AG04450 (cell line): ENCODE results near the gene ISLR2. TPM values are rescaled to one million over a fixed set of nuclear protein-coding genes. Genes with fewer than 3 reads are reported as not detected.

Experiments
- CTCF ChIA-PET: fragments of 300-600, 350-600 bp; formaldehyde crosslinking; extraction: SDS; loops from one replicate; lab custom pipeline; 2022; ENCODE audit warnings: antibody characterized with exemption, inconsistent platforms; lab: Charles Lee
- POLR2A ChIA-PET: fragments of 350-600 bp; formaldehyde crosslinking; extraction: SDS; loops from one replicate; lab custom pipeline; 2021; ENCODE audit warnings: antibody characterized with exemption, inconsistent platforms; lab: Yijun Ruan, JAX
- DNase-seq: peaks from one replicate; pipeline ENCODE4 v3.0.0-alpha.2; 2011; ENCODE audit warnings: low read depth, low spot score
- H3K27ac ChIP-seq: one replicate; pipeline ENCODE4 v1.5.1; 2012; ENCODE audit warnings: low read depth, low read length, control low read depth
- H3K27me3 ChIP-seq: one replicate; pipeline ENCODE4 v1.6.0; 2012; ENCODE audit warnings: low read length; ENCODE audit not compliant: control insufficient read depth, insufficient read depth
- H3K4me3 ChIP-seq: 2 replicates; pipeline ENCODE4 v1.5.1; 2011; ENCODE audit warnings: mild to moderate bottlenecking, low read depth, low read length, control low read depth
- H3K9me3 ChIP-seq: 2 replicates; pipeline ENCODE4 v1.5.1; 2012; ENCODE audit warnings: low read length; ENCODE audit not compliant: control insufficient read depth, insufficient read depth
- polyA plus RNA-seq: library from polyadenylated mRNA; depleted of rRNA; stranded (reverse); fragments of >200 nt; gene quantifications from 2 replicates; pipeline ENCODE4 v1.2.3, GENCODE V29; 2011
- TF ChIP-seq, protein P1 (sequence below): IDR thresholded peaks from 2 replicates; pipeline ENCODE4 v1.5.1; 2011; ENCODE audit warnings: low read depth, low read length, control low read depth, inconsistent platforms

ISLR2 gene
- polyA plus RNA-seq, 1 experiment = not detected

DNA sequence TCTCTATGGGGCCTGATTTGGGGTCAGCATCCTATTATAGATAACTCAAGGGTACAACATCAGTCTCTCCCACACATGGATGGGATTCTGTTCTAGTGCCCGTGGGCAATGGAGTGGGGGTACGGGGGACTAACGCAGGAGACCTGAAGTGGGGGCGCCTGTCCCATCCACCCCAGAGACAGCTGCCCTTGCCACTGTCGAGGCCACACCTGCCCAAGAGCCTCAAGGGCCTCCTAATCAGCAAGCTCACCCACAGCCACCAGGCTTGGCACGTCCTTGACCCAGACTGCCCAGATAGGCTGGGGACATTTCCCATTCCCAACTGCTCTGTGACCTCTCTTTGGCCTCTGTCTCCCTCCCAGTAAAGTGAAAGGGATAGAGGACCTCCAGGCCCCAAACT, 8.5 kb upstream of the ISLR2 start:
- TF ChIP-seq, protein P1, sequence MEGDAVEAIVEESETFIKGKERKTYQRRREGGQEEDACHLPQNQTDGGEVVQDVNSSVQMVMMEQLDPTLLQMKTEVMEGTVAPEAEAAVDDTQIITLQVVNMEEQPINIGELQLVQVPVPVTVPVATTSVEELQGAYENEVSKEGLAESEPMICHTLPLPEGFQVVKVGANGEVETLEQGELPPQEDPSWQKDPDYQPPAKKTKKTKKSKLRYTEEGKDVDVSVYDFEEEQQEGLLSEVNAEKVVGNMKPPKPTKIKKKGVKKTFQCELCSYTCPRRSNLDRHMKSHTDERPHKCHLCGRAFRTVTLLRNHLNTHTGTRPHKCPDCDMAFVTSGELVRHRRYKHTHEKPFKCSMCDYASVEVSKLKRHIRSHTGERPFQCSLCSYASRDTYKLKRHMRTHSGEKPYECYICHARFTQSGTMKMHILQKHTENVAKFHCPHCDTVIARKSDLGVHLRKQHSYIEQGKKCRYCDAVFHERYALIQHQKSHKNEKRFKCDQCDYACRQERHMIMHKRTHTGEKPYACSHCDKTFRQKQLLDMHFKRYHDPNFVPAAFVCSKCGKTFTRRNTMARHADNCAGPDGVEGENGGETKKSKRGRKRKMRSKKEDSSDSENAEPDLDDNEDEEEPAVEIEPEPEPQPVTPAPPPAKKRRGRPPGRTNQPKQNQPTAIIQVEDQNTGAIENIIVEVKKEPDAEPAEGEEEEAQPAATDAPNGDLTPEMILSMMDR = no peak
- peaks cover 51% of the 10 kb centered on the region for H3K27me3 ChIP-seq
- no peak overlapping the region for H3K4me3 ChIP-seq
- ChIA-PET CTCF (interaction anchor here (1.2 kb wide), 1 partner anchor 187 kb away, joined by 4 read pairs; no protein-coding TSS in a partner anchor), POLR2A (no interaction called here)
- no peaks in the 10 kb centered on the region for H3K9me3 ChIP-seq
- no peak for DNase-seq
- H3K27ac ChIP-seq = no peak overlapping the region

DNA sequence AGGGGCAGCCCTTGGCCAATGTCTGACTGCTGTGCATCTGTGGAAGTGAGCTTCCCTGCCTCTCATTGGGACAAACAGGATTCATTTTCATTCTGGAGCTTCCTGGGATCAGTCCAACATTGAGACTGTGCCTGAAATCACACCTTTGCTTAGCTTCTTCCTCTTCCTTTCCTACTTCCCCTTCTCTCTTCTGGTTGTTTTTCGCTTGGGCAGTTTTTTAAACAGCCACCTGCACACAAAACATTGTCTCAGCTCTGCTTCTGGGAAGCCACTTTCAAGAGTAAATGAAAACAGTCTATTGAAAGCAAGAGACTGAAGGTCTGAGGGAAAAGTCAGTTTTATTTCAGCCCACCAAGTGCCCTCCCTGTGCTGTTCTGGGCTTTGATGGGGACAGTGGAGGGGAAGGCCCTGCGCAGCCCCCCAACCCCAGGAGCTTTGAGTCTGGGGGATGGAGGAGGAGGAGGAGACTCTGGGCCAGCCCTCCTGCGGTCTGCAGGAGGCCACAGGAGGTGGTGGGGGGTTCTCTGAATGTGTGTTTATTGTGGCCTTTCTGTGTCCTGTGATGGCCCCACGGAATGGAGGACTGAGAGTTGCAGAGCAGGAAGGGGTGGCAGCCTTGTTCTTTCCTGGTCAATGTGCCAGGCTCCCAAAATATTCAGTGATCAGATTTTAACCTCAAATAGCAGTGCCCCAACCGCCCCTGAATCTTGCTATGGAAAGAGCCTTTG, 7.8 kb upstream of the ISLR2 start:
- CTCF ChIA-PET = interaction anchor here (0.9 to 2.0 kb wide), 4 partner anchors 185 to 200 kb away, joined by 3 to 7 read pairs (median 5); no protein-coding TSS in a partner anchor
- TF ChIP-seq, protein P1 = no peak
- Histone ChIP-seq H3K27ac (no peak overlapping the region), H3K27me3 (peaks cover 57% of the 10 kb centered on the region), H3K4me3 (no peak overlapping the region), H3K9me3 (no peaks in the 10 kb centered on the region; the same call in 1 of the 2 replicates)
- no peak for DNase-seq
- POLR2A ChIA-PET = no interaction called here

DNA sequence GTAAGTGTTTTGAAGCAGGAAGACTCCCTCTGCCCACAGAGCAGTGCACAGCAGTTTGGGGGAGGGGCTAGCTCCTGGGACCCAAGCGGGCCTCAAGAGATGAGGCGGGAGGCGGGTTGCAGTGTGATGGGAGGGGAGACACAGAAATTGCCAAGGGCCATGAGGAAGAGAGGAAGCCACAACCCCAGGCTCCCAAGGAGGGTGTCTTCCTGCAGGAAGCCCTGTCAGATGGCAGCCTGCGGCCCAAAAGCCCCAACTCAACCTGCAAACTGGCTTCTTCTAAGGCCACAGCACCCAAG, 7.3 kb upstream of the ISLR2 start:
- no peaks in the 10 kb centered on the region; the same call in 1 of the 2 replicates for H3K9me3 ChIP-seq
- DNase-seq = no peak
- H3K27me3 ChIP-seq = peaks cover 61% of the 10 kb centered on the region
- TF ChIP-seq, protein P1 = 0 out of 2 replicates have a peak, but pooled peaks have one; percentile 3
- no peak overlapping the region for H3K27ac ChIP-seq
- ChIA-PET CTCF (interaction anchor here (0.9 to 2.0 kb wide), 3 partner anchors 185 to 200 kb away, joined by 3 to 7 read pairs (median 6); no protein-coding TSS in a partner anchor), POLR2A (no interaction called here)
- no peak overlapping the region for H3K4me3 ChIP-seq

DNA sequence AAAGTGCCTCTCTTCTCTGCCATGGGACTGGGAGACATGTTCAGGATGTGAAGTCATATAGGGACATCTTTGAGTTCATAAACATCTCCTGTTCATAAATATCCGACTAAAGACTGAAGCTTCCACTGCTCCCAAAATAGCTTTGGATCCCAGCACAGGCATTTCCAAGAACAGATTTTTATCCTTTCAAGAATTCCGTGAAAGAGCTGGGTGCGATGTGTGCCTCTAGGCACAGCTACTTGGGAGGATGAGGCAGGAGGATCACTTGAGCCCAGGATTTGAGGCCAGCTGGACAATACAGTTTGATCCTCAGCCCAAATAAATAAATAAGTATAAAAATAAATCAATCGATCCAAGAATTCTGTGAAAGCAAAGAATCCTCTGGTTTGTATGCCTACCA, 6.7 kb upstream of the ISLR2 start:
- POLR2A ChIA-PET = no interaction called here
- no peaks in the 10 kb centered on the region; the same call in 1 of the 2 replicates for H3K9me3 ChIP-seq
- no peak for DNase-seq
- CTCF ChIA-PET = interaction anchor here (0.8 to 2.0 kb wide), 4 partner anchors 70 to 199 kb away, joined by 3 to 7 read pairs (median 4); no protein-coding TSS in a partner anchor
- H3K27ac ChIP-seq = no peak overlapping the region
- H3K4me3 ChIP-seq = no peak overlapping the region
- H3K27me3 ChIP-seq = peaks cover 67% of the 10 kb centered on the region
- TF ChIP-seq, protein P1 = no peak

DNA sequence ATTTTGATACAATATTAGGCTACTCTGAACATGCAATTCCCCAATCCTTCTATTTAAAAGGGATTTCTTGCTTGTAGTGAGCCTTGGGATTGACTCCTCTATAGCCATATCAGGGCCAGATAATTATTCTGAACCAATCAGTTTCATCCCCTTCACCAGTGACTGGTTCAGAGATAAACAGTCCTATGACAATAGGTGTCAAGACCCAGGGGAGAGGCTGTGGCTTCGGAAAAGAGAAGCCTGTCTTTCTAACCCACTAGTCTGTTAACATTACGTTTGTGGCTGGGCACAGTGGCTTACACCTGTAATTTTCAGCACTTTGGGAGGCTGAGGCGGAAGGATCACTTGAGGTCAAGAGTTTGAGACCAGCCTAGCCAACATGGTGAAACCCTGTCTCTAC, 6.2 kb upstream of the ISLR2 start:
- Histone ChIP-seq H3K9me3 (no peaks in the 10 kb centered on the region; the same call in 1 of the 2 replicates), H3K4me3 (no peak overlapping the region), H3K27ac (no peak overlapping the region), H3K27me3 (peaks cover 72% of the 10 kb centered on the region)
- ChIA-PET CTCF (interaction anchor here (0.8 to 2.0 kb wide), 3 partner anchors 70 to 199 kb away, joined by 3 to 7 read pairs (median 6); no protein-coding TSS in a partner anchor), POLR2A (no interaction called here)
- TF ChIP-seq, protein P1 = no peak
- DNase-seq = no peak
